Activated naive CD4-positive, alpha-beta T cell treated with anti-CD3 and anti-CD28 coated beads, Interleukin-2, amount 50 U/mL, for 72 hours (primary cell): Measurements from ENCODE around the gene CABP7. TPM values are rescaled to one million over a fixed set of nuclear protein-coding genes. Genes with fewer than 3 reads are reported as not detected.

Source experiments
- ATAC-seq, 2 donors: fragments of 150-1000 bp; cut with Tn5 transposase; 2 replicates each; pipeline ENCODE4 v1.10.0; 2021; ENCODE audit warnings: mild to moderate bottlenecking in 2 of 2, moderate library complexity in 2 of 2
- DNase-seq, 2 donors: peaks; one replicate each; pipeline ENCODE4 v3.0.0; 2021 to 2022; ENCODE audit warnings: low spot score in 2 of 2
- H3K27ac Mint-ChIP-seq, 2 donors: one replicate each; pipeline ENCODE4 v1.8.0; 2022; ENCODE audit warnings: mild to moderate bottlenecking in 2 of 2, mixed read lengths in 2 of 2
- H3K36me3 Mint-ChIP-seq, 2 donors: one replicate each; pipeline ENCODE4 v1.8.0; 2022; ENCODE audit warnings: mixed read lengths in 2 of 2
- H3K9me3 Mint-ChIP-seq, 2 donors: one replicate each; pipeline ENCODE4 v1.8.0; 2022; ENCODE audit warnings: mixed read lengths in 2 of 2
- total RNA-seq, 2 donors: library from RNA; stranded (reverse); gene quantifications; one replicate each; pipeline ENCODE4 v1.2.3, GENCODE V29; 2022

Gene CABP7
- total RNA-seq, 2 donors from 2014 or later = 0.18 TPM; not detected in 1

DNA sequence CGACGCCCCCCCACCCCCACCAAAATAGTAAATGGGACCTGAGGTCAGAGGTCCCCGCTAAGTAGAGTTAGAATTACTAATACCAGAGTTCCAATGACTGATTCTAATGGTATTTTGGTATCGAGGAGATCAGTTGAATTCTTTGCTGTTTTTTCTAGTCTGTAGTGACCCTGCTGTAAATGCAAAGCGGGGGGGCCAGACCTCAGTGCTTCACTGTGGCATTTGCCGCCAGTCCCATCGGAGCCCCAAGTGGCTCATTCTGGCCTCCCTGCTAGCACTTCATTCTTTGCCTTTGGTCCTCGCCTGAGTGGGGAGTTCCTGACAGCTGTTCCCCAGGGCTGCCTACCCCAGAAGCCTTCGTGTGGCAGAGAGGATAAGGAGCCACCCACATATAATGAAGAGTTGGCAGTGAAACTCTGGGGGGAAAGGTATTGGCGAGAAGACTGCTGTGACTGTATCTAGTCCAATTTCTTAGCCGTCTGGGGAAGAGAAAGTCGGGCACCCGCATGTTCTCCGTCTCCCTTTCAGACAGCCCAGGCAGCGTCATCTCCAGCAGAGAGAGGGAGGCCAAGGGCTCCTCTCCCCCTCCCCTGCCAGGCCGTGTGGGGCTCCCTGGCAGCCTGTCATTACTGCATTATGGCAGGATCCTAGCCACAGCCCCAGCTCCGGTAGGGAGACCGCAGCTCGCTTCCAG lies 19.4 kb upstream of the CABP7 start:
- Mint-ChIP-seq H3K27ac (peak overlapping the region; percentile 17 to 35), H3K9me3 (no peaks in the 10 kb centered on the region), H3K36me3 (no peaks in the 10 kb centered on the region)
- DNase-seq = no peak
- ATAC-seq = no peak

DNA sequence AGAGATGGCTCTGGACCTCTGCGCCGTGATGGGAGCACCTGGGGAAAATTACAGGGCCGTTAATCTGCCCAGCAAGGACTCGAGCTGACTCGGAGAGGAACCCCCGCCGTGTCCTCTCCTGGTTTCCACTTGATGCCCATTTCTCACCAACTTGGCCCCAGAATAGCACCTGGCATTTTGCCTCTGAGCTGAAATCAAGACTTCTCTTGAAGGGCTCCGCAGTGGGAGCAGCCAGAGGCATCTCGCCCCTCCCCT lies 19.0 kb upstream of the CABP7 start:
- no peaks in the 10 kb centered on the region for H3K36me3 Mint-ChIP-seq
- peak overlapping the region in 1 of 2 donors; percentile 35 for H3K27ac Mint-ChIP-seq
- no peak for DNase-seq
- no peaks in the 10 kb centered on the region for H3K9me3 Mint-ChIP-seq
- no peak for ATAC-seq

DNA sequence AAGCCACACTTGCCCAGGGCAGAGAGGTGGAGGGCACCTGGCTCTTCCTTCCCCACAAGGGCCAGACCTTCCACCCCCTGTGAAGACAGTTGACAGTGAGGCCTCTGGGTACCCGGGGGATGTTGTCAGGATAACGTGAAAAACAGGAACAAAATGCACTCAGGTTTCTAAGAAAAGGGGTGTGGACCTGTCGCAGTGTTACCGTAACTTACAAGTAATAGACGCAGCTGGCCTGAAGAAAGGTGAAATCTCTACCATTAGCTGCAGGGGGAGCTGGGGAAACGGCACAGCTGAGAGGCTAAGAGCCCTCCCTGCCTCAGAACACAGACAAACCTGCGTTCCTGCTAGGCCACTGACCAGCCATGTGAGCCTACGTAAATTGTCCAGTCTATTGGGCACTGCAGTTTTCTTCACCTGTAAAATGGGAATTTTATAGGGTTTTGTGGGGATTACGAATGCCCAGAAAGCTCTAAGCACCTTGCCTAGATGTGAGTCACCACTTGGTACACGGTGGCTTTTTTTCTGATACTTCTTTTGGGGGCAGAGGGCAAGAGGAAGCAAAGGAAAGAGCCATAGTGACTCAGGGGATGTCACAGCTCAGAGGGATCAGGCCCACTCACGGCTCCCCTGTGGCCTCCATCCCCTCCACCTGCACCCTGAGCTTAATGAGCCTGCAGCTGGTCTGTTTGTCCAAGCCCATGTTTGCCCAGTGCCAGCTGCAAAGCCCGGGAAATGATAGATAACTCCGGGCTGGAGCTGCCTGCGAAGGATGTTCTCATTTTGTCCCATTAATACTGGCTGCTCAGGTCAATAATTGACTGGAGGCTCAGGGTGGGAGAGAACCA lies 18.4 kb upstream of the CABP7 start:
- H3K9me3 Mint-ChIP-seq = no peaks in the 10 kb centered on the region
- peak overlapping the region in 1 of 2 donors; percentile 35 for H3K27ac Mint-ChIP-seq
- no peaks in the 10 kb centered on the region for H3K36me3 Mint-ChIP-seq
- DNase-seq (peak in 1 of 2 donors; percentile 28), ATAC-seq (peak; percentile 51 to 72)

DNA sequence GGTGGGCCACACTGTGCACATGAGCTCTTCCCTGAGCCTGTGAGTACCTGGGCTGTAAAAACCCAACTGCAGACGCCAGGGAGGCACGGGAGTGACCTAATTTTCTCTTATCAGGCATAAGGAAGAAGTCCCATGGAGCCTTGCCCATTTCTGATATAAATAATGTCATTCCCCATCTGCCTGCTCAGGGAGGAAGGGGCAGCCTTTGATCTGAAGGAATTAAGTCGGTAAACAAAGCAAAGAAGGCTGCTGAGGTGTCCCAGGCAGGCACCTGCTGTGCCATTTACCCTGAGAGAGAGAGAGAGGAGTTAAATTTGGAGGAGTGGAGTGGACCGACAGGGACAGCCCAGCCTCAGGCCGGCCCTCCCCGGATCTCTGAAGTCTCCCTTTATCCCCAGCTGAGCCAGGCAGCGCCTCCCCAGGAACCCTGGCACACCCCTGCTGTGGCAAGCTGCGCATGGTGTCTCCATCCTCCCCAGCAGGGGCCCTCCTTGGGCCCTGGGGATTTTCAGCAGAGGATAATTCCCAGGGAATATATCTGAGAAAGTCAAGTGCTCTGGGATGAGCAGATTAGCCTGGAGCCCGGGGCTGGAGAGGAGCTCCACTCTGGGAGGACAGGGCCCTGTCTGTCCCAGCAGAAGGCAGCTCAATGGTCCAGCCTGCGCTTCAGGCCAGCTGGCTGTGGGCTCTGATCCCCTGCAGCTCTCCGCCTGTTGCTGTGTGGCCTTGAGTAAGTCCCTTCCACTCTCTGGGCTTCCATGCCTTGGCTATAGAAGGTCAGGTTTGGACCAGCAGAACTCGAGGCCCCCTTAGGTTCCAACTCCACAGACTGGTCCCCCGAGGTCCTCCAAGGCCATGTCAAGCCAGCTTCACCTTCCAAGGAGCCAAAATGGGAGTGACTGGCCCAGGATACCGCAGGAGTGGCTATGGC lies 17.5 kb upstream of the CABP7 start:
- no peak for DNase-seq
- H3K27ac Mint-ChIP-seq = peak overlapping the region in 1 of 2 donors; percentile 79
- peak in 1 of 2 donors; percentile 12 for ATAC-seq
- no peaks in the 10 kb centered on the region for H3K36me3 Mint-ChIP-seq
- H3K9me3 Mint-ChIP-seq = no peaks in the 10 kb centered on the region

DNA sequence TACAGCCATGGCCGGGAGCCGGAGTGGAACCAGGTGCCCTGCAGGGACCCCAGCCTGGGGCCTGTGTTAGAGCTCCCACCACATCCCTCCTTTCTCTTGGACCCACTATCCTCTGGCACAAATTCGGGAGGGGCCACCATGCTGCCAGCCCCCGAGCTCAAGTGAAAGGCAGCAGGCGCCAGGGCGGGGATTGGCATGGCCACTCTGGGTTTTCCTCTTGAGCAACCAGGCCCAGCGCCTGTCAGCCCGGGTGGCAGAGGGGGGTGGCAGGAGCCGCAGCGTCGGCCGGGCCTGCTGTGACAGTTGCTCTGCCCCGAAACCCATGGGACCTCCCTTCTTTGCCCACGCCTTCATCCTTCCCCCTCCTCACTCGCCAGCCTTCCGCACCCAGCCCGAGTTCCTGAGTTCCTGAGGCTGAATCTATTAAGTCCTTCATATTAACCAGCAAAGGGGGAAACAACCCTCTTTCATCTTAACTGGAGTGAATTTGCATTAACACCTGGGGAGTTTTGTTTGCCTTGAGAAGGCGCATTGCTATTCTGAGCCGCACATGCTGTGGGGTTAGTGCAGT lies 16.8 kb upstream of the CABP7 start:
- no peak overlapping the region for H3K27ac Mint-ChIP-seq
- no peak for DNase-seq
- no peaks in the 10 kb centered on the region for H3K36me3 Mint-ChIP-seq
- H3K9me3 Mint-ChIP-seq = no peaks in the 10 kb centered on the region
- no peak for ATAC-seq

DNA sequence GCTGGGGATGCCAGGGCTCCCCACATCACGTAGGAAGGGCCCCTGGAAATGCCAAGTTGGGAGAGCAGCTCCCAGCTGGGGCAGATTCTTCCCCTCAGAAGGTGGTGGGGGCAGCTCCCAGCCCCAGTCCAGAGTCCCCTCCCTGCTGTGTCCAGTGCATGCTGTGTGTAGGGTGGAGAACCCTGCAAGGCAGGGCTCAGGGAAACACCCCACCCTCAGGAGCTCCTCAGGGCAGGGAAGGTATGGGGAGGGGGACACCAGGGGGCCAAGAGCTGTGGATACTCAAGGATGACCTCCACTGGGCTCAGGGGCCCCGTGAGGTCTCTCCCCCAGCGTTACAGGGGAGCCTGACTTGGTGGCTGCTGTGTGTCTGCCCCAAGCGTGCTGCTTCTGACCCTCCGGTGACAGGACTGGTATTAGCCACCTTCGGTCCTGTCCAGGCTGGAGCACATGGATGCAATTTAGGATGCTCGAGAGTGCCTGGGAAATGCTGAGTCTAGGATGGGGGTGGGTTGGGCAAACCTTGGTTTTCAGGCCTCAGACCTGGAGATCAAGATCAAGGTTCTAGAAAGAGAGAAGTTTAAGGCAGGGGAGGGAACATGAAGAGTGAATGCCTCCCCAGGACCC lies 16.1 kb upstream of the CABP7 start:
- ATAC-seq (no peak), DNase-seq (no peak)
- no peaks in the 10 kb centered on the region for H3K36me3 Mint-ChIP-seq
- no peaks in the 10 kb centered on the region for H3K9me3 Mint-ChIP-seq
- H3K27ac Mint-ChIP-seq = no peak overlapping the region

DNA sequence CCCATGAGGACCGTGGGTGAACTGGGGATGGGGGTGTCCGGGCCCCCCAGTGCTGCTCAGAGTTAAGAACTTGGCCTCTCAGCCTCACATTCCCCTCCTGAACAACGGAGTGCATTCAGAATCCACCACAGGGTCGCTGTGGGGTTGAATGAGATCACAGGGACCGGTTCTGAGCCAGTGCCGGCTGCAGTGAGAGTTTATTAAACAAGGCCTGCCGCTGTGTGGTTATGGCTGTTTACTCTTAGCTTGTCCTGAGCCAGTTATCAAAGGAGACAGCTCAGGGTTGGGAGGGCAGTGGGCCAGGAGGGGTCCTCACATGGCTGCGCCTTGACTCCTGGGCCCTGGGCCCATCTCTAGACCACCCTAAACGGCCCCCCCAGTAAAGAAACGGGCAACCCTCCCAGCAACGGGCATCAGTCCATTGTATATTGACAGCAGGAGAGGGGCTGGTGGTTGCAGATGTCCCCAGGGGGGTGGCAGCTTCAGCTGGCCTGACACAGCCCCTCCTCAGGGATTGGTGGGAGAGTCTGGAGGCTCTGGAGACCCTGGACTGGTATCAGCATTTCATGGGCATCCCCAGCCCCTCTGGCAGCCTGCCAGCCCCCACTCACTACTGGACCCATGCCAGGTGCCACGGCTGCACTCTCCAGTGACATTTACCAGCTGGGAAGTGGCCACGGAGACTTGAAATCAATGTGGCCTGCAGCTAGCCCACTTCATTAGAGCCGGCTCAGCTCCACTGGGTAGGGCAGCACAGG lies 15.1 kb upstream of the CABP7 start:
- no peak overlapping the region for H3K27ac Mint-ChIP-seq
- no peaks in the 10 kb centered on the region for H3K9me3 Mint-ChIP-seq
- H3K36me3 Mint-ChIP-seq = no peaks in the 10 kb centered on the region
- no peak for DNase-seq
- no peak for ATAC-seq

DNA sequence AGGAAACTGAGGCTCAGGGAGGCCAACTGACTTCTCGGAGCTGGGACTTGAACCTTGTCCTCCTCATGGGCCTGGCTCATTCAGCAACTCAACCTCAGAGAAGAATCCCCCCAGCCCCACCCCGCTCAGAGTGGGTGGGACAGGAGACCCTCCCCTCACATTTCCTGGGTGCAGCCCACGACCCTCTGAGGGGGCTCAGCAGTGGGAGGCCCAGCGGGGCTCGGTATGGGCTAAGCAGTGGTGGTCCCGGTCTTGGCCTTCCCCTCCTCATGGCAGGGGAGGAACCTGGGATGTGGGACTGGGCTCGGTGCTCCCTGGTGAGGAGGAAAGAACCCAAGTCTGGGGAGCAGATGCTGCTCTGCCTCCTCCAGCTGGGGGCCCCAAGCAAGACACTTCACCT lies 14.2 kb upstream of the CABP7 start:
- Mint-ChIP-seq H3K9me3 (no peaks in the 10 kb centered on the region), H3K36me3 (no peaks in the 10 kb centered on the region), H3K27ac (no peak overlapping the region)
- DNase-seq = no peak
- no peak for ATAC-seq

DNA sequence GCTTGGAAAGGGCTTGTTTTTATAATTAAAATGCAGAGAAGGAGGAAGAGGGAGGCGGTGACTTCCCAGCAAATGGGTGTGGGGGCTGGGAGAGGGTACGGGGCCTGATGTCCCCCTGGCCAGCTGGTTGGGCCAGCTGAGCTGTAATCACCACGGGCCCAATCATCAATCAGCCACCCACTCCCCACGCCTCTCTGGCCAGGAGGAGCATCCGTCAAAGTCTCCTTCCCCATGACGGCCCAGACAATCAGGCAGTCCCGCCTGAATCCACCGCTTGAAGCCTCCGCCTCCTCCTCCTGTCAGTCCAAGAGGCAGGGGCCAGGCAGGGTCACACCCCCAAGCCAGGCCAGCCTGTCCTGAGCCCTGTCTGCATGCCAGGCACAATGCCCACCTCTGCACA lies 13.3 kb upstream of the CABP7 start:
- ATAC-seq (no peak), DNase-seq (no peak)
- no peaks in the 10 kb centered on the region for H3K36me3 Mint-ChIP-seq
- no peak overlapping the region for H3K27ac Mint-ChIP-seq
- no peaks in the 10 kb centered on the region for H3K9me3 Mint-ChIP-seq

DNA sequence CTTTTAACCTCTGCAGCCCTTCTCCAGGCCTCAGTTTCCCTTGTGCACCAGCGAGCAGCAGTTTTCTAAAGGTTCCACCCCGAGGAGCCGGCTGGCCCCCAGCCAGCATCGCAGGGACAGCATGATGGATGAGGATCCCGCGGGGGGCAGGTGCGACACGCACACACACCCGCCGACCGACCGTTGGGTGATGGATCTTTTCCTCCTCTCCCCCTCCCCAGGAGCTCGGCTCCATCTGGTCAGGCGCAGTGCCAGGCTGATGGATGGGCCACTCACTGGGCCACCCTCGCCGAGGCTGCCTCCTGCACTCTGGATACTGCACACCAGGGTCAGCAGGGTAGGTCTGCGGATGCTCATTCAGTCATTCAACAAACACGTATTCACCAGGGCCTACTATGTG lies 12.8 kb upstream of the CABP7 start:
- no peak for ATAC-seq
- no peak for DNase-seq
- Mint-ChIP-seq H3K27ac (no peak overlapping the region), H3K36me3 (no peaks in the 10 kb centered on the region), H3K9me3 (no peaks in the 10 kb centered on the region)

DNA sequence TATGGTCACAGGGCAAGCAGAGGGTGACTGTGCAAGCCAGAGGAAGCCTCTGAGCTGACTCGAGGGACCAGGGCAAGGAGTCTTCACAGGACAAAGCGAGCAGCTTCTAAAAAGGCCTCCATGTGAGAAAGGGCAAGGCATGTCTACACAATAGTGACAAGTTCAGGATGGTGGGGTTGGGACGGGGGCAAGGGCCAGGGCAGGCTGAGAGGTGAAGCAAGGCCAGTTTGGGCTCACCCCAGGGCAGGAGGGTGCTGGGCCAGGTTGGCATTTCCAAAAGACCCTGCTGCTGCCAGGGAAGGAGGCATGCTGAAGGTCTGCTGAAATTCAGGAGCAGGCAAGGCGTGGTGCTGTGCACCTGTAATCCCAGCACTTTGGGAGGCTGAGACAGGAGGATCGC lies 12.3 kb upstream of the CABP7 start:
- peak overlapping the region in 1 of 2 donors; percentile 33 for H3K27ac Mint-ChIP-seq
- DNase-seq (no peak), ATAC-seq (peak in 1 of 2 donors; percentile 16)
- no peaks in the 10 kb centered on the region for H3K36me3 Mint-ChIP-seq
- H3K9me3 Mint-ChIP-seq = no peaks in the 10 kb centered on the region

DNA sequence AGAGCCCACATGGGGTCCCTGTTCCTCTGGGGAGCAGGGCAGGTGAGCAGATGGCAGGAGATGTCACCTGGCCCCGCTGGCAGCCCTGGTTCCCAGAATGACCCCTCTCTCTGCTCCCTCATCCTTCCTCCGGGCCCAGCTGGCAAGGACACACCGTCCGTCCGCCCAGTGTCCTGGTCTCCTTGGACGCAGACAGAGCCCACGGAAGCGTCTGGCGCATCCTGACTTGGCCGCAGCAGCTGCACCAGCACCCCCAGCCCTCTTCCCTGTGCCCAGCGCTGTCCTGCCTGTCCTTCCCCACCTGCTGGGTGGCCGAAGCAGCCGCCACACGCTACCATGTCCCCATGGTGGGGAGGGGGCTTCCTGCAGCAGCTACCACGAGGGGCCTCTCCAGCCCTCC lies 9.6 kb upstream of the CABP7 start:
- DNase-seq (no peak), ATAC-seq (no peak)
- Mint-ChIP-seq H3K36me3 (no peaks in the 10 kb centered on the region), H3K9me3 (no peaks in the 10 kb centered on the region), H3K27ac (no peak overlapping the region)

DNA sequence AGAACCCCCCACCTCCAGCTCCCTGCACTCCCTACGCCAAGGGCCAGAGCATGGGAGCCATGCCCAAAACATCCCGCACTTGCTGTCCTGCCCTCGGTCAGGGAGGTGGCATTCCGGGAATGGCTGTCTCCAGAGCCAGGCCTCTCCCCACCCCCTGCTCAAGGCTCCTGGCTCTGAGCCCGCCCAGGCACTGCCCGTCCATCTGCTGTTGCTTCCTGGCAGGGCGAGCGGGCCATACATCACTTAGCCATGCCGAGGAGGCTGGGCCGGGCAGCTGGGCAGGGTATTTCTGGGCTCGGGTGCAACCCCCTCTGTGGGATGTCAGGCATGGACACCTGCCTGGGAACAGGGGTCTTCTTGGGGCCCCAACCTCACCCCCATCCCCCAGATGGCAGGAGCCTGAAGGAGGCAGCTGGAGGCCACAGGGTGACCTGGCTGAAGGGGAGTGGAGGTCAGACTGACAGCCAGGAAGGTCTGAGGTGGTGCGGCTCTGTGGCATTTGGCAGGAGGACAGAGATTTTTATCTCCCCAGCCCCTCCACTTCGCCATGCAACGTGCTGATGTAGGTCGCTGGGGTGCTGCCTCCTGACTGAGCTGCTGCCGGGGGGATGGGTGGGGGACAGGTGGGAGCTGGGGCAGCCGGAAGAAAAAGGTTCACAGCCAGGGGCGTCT lies 8.7 kb upstream of the CABP7 start:
- Mint-ChIP-seq H3K9me3 (no peaks in the 10 kb centered on the region), H3K27ac (no peak overlapping the region), H3K36me3 (no peaks in the 10 kb centered on the region)
- ATAC-seq (no peak), DNase-seq (no peak)

DNA sequence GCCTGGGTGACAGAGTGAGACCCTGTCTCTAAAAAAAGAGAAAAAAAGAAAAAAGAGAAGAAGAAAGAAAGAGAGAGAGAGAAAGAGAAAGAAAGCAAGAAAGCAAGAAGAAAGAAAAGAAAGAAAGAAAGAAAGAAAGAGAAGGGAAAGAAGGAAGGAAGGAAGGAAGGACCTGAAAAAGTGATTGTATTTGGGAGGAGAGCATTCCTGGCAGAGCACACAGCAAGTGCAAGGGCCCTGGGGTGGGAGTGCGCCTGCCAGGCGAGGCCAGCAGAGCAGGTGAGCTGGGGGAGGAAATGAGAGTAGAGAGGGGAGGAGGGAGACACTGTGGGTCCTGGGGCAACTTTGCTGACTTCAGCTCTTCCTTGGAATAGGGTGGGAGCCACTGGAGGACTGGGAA lies 7.7 kb upstream of the CABP7 start:
- ATAC-seq (no peak), DNase-seq (no peak)
- Mint-ChIP-seq H3K27ac (peak overlapping the region; percentile 24 to 48), H3K36me3 (no peaks in the 10 kb centered on the region), H3K9me3 (no peaks in the 10 kb centered on the region)

DNA sequence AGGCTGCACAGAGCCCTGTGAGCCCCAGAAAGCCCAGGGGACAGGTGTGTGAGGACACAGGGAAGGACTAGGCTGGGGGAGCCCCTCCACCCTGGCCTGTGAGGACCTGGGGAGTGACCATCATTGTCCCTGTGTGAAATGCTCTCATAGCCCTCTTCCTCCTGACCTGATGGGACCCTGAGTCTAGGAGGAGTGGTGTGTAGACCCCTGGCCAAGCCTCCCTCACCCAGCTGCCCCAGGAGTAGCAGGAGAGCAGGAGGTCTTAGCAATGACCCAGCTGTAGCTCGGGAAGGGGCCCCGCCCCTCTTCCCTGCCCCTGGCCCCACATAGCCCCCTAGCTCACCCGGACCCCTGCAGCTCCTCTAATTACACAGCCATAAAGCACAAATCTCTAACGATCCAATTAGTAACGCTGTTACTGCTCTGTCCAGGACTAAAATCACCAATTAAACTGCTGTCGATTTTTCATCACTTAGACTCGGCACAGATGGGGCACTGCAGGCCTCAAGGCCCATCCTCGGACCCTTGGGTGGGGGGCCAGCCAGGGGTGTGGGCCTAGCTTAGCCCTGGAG lies 6.6 kb upstream of the CABP7 start:
- DNase-seq = no peak
- H3K9me3 Mint-ChIP-seq = no peaks in the 10 kb centered on the region

More for the DNA sequence above, 6.6 kb upstream of the CABP7 start:
- H3K36me3 Mint-ChIP-seq = no peaks in the 10 kb centered on the region
- no peak overlapping the region for H3K27ac Mint-ChIP-seq
- no peak for ATAC-seq
